Measurements from ENCODE around the gene BANK1.

DNA sequence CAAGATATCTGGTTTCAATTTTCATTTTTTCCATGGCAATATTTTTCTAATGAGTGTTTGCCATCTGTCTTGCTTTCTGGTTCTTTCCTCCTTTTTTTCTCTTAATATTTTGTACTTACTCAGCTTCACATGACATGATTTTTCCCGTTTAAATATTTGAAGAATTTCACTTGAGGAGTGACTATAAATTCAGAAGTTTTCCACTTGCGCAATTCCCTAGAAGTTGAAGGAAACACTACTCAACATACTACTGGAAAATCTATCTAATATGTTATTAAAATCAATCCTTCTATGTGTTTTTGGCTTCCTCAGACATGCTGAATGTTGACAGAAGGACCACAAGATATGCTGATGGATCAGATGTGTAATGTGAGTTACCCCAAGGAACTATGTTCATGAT, 36.8 kb upstream of the BANK1 start:
- TF ChIP-seq EZH2 (IDR thresholded peaks at IDR 0.05; ENCODE audit: borderline replicate concordance, low read depth, low read length, severe bottlenecking), result no peak
- TF ChIP-seq, protein P1, sequence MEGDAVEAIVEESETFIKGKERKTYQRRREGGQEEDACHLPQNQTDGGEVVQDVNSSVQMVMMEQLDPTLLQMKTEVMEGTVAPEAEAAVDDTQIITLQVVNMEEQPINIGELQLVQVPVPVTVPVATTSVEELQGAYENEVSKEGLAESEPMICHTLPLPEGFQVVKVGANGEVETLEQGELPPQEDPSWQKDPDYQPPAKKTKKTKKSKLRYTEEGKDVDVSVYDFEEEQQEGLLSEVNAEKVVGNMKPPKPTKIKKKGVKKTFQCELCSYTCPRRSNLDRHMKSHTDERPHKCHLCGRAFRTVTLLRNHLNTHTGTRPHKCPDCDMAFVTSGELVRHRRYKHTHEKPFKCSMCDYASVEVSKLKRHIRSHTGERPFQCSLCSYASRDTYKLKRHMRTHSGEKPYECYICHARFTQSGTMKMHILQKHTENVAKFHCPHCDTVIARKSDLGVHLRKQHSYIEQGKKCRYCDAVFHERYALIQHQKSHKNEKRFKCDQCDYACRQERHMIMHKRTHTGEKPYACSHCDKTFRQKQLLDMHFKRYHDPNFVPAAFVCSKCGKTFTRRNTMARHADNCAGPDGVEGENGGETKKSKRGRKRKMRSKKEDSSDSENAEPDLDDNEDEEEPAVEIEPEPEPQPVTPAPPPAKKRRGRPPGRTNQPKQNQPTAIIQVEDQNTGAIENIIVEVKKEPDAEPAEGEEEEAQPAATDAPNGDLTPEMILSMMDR (IDR thresholded peaks at IDR 0.05; ENCODE audit: borderline replicate concordance, extremely low read depth, low read length, poor library complexity, severe bottlenecking), result no peak
